Thoracic aorta (tissue), 2 donors: ENCODE results near the gene NCBP3. TPM values are rescaled to one million over a fixed set of nuclear protein-coding genes. Genes with fewer than 3 reads are reported as not detected.

Experiments
- ATAC-seq: fragments of 150-250 bp; one replicate; pipeline ENCODE4 v1.8.0; 2017; ENCODE audit warnings: low read depth; ENCODE audit not compliant: insufficient number of reproducible peaks, low FRiP score
- DNase-seq: peaks from one replicate; pipeline ENCODE4 v3.0.0-alpha.2; 2020; ENCODE audit warnings: low spot score
- H3K27ac ChIP-seq, 2 donors: fragments of 200-600 bp; sonication (generic); 1 replicate in 1 of 2; 2 replicates in 1 of 2; pipeline ENCODE4 v1.5.1; 2016; ENCODE audit warnings: mild to moderate bottlenecking in 2 of 2, moderate library complexity in 2 of 2
- H3K27me3 ChIP-seq: fragments of 200-600 bp; sonication (generic); replicated peaks from 2 replicates; pipeline ENCODE4 v1.6.0; 2016; ENCODE audit warnings: mild to moderate bottlenecking; ENCODE audit not compliant: insufficient read depth
- H3K36me3 ChIP-seq: fragments of 200-600 bp; sonication (generic); one replicate; pipeline ENCODE4 v1.5.1; 2016
- H3K4me1 ChIP-seq, 2 donors: fragments of 200-600 bp; sonication (generic); 1 replicate in 1 of 2; 2 replicates in 1 of 2; pipeline versions ENCODE4 v1.5.1 to v1.6.0; 2016; ENCODE audit warnings: low read depth in 2 of 2, mild to moderate bottlenecking in 1 of 2; ENCODE audit not compliant: control insufficient read depth in 1 of 2
- H3K4me3 ChIP-seq: fragments of 200-600 bp; sonication (generic); 2 replicates; pipeline ENCODE4 v1.5.1; 2016; ENCODE audit warnings: mild to moderate bottlenecking
- H3K9me3 ChIP-seq: fragments of 200-600 bp; sonication (generic); 2 replicates; pipeline ENCODE4 v1.5.1; 2016
- CTCF ChIP-seq: fragments of 200-600 bp; sonication (generic); IDR thresholded peaks from one replicate; pipeline ENCODE4 v1.5.1; 2019; ENCODE audit warnings: antibody characterized with exemption
- total RNA-seq, 2 donors: library from RNA; depleted of rRNA; stranded (reverse); fragments of >200 nt; gene quantifications; one replicate each; pipeline versions ENCODE4 v1.1.0 to v1.2.3, GENCODE V29; 2016

Gene NCBP3
- total RNA-seq, 2 donors from 2014 or later, result 28.8 to 47.8 TPM

- no peak overlapping the region for H3K4me3 ChIP-seq
- H3K27me3 ChIP-seq, result no peaks in the 10 kb centered on the region
- H3K27ac ChIP-seq, result no peak overlapping the region
- ATAC-seq (no peak), DNase-seq (no peak)
- TF ChIP-seq CTCF, result no peak
- H3K4me1 ChIP-seq, result no peaks in the 10 kb centered on the region
- H3K9me3 ChIP-seq, result no peaks in the 10 kb centered on the region
- peaks cover 46% of the 10 kb centered on the region for H3K36me3 ChIP-seq
Measured at GRCh38 chr17:3808701-3809100, 37.3 kb downstream of the NCBP3 start.

GRCh38 chr17:3805581-3805980 lies 40.5 kb downstream of the NCBP3 start:
- Histone ChIP-seq H3K4me3 (no peak overlapping the region), H3K9me3 (no peaks in the 10 kb centered on the region), H3K27me3 (no peaks in the 10 kb centered on the region), H3K27ac (no peak overlapping the region), H3K4me1 (no peaks in the 10 kb centered on the region), H3K36me3 (peaks cover 21% of the 10 kb centered on the region)
- ATAC-seq, result no peak
- no peak for DNase-seq
- TF ChIP-seq CTCF, result no peak

- Histone ChIP-seq H3K27ac (no peak overlapping the region), H3K4me1 (no peaks in the 10 kb centered on the region), H3K27me3 (no peaks in the 10 kb centered on the region), H3K36me3 (peaks cover 13% of the 10 kb centered on the region), H3K4me3 (no peak overlapping the region), H3K9me3 (no peaks in the 10 kb centered on the region)
- TF ChIP-seq CTCF, result no peak
- ATAC-seq (no peak), DNase-seq (no peak)
Measured at GRCh38 chr17:3804503-3804931, 41.5 kb downstream of the NCBP3 start.

- H3K36me3 ChIP-seq, result peaks cover 9% of the 10 kb centered on the region
- no peaks in the 10 kb centered on the region for H3K9me3 ChIP-seq
- no peak overlapping the region for H3K4me3 ChIP-seq
- ATAC-seq (no peak), DNase-seq (no peak)
- H3K27me3 ChIP-seq, result no peaks in the 10 kb centered on the region
- H3K4me1 ChIP-seq, result no peaks in the 10 kb centered on the region
- TF ChIP-seq CTCF, result no peak
- H3K27ac ChIP-seq, result no peak overlapping the region
Measured at GRCh38 chr17:3803308-3803640, 42.8 kb downstream of the NCBP3 start.

- H3K9me3 ChIP-seq, result no peaks in the 10 kb centered on the region
- peaks cover 5% of the 10 kb centered on the region for H3K36me3 ChIP-seq
- no peak overlapping the region for H3K27ac ChIP-seq
- no peak overlapping the region for H3K4me3 ChIP-seq
- H3K27me3 ChIP-seq, result no peaks in the 10 kb centered on the region
- no peaks in the 10 kb centered on the region for H3K4me1 ChIP-seq
- TF ChIP-seq CTCF, result no peak
- ATAC-seq (no peak), DNase-seq (no peak)
Measured at GRCh38 chr17:3802461-3803307, 43.4 kb downstream of the NCBP3 start.
